PFSK-1 (cell line): ENCODE data around the gene NOL4L.

ENCODE experiments used
- FOXP2 ChIP-seq: optimal IDR thresholded peaks from 2 replicates; pipeline ENCODE3; 2011; ENCODE audit warnings: borderline replicate concordance, control low read depth, inconsistent platforms; ENCODE audit not compliant: insufficient read depth; ENCODE audit errors: extremely low read length, extremely low read depth
- POLR2AphosphoS5 ChIP-seq: IDR thresholded peaks from 2 replicates; pipeline ENCODE4 v1.6.1; 2012; ENCODE audit warnings: low read depth, mild to moderate bottlenecking, control low read depth, low read length, moderate library complexity
- REST ChIP-seq, 2 experiments: IDR thresholded peaks; 2 replicates each; pipeline versions ENCODE4 v1.6.1 to v1.8.0; 2011 to 2012; ENCODE audit warnings: low read depth in 2 of 2, low read length in 2 of 2, control low read depth in 1 of 2, inconsistent platforms in 1 of 2, mild to moderate bottlenecking in 1 of 2, moderate library complexity in 1 of 2; ENCODE audit not compliant: insufficient read depth in 1 of 2
- SIN3A ChIP-seq: IDR thresholded peaks from 2 replicates; pipeline ENCODE4 v1.6.1; 2012; ENCODE audit warnings: mild to moderate bottlenecking, low read length, moderate library complexity, borderline replicate concordance; ENCODE audit not compliant: insufficient read depth
- TAF1 ChIP-seq: IDR thresholded peaks from 2 replicates; pipeline ENCODE4 v1.6.1; 2012; ENCODE audit warnings: low read length, control low read depth, borderline replicate concordance; ENCODE audit not compliant: insufficient read depth

Gene NOL4L

GRCh38 chr20:32522776-32523612 is 62.1 kb downstream of the NOL4L start:
- no peak for TF ChIP-seq TAF1
- TF ChIP-seq POLR2AphosphoS5 = no peak
- no peak for TF ChIP-seq REST (IDR thresholded peaks at IDR 0.05; ENCODE audit: insufficient read depth in 1 of 2, low read depth in 2 of 2, low read length in 2 of 2)
- no peak for TF ChIP-seq SIN3A
- TF ChIP-seq FOXP2 = no peak

GRCh38 chr20:32522526-32522775 is 62.7 kb downstream of the NOL4L start:
- TF ChIP-seq SIN3A = no peak
- no peak for TF ChIP-seq TAF1

- TF ChIP-seq TAF1 = no peak
- TF ChIP-seq FOXP2 = peak; percentile 45
- TF ChIP-seq SIN3A = no peak
Measured at GRCh38 chr20:32521780-32522525, 63.2 kb downstream of the NOL4L start.

- TF ChIP-seq REST (IDR thresholded peaks at IDR 0.05; ENCODE audit: insufficient read depth in 1 of 2, low read depth in 2 of 2, low read length in 2 of 2) (no peak), TAF1 (no peak), SIN3A (no peak)
Measured at GRCh38 chr20:32520927-32521203, 64.3 kb downstream of the NOL4L start.

- no peak for TF ChIP-seq REST (IDR thresholded peaks at IDR 0.05; ENCODE audit: insufficient read depth in 1 of 2, low read depth in 2 of 2, low read length in 2 of 2)
Measured at GRCh38 chr20:32519381-32519730, 65.8 kb downstream of the NOL4L start.

GRCh38 chr20:32518593-32519380 is 66.3 kb downstream of the NOL4L start:
- no peak for TF ChIP-seq FOXP2
- no peak for TF ChIP-seq SIN3A
- TF ChIP-seq REST (IDR thresholded peaks at IDR 0.05; ENCODE audit: insufficient read depth in 1 of 2, low read depth in 2 of 2, low read length in 2 of 2) = no peak
- TF ChIP-seq TAF1 = no peak
- no peak for TF ChIP-seq POLR2AphosphoS5
